Endodermal cell (in vitro differentiated cells): ENCODE results near the gene OSR1. TPM values are rescaled to one million over a fixed set of nuclear protein-coding genes. Genes with fewer than 3 reads are reported as not detected.

Experiments used
- DNase-seq: peaks from one replicate; pipeline ENCODE4 v3.0.0-alpha.2; 2017
- H3K27ac ChIP-seq: 2 replicates; pipeline ENCODE4 v1.5.1; 2013; ENCODE audit warnings: mild to moderate bottlenecking, low read depth, low read length, moderate library complexity
- H3K27me3 ChIP-seq: 2 replicates; pipeline ENCODE4 v1.6.1; 2013; ENCODE audit warnings: mild to moderate bottlenecking, low read length, moderate library complexity; ENCODE audit not compliant: insufficient read depth, control insufficient read depth, poor library complexity, severe bottlenecking
- H3K36me3 ChIP-seq: 2 replicates; pipeline ENCODE4 v1.7.0; 2013; ENCODE audit warnings: mild to moderate bottlenecking, low read length, moderate library complexity; ENCODE audit not compliant: control insufficient read depth, insufficient read depth
- H3K4me1 ChIP-seq: one replicate; pipeline ENCODE4 v1.7.0; 2013; ENCODE audit warnings: low read length; ENCODE audit not compliant: control insufficient read depth, insufficient read depth
- H3K4me3 ChIP-seq: 2 replicates; pipeline ENCODE4 v1.5.1; 2013; ENCODE audit warnings: mild to moderate bottlenecking, low read length, moderate library complexity
- H3K9ac ChIP-seq: 2 replicates; pipeline ENCODE4 v1.6.1; 2013; ENCODE audit warnings: mild to moderate bottlenecking, low read length, moderate library complexity; ENCODE audit not compliant: poor library complexity, severe bottlenecking; ENCODE audit errors: extremely low read depth
- H3K9me3 ChIP-seq: 2 replicates; pipeline ENCODE4 v1.6.1; 2013; ENCODE audit warnings: mild to moderate bottlenecking, low read length, moderate library complexity; ENCODE audit not compliant: control insufficient read depth
- H3K27ac Mint-ChIP-seq: 2 replicates; pipeline ENCODE4 v1.8.0; 2020; ENCODE audit warnings: mixed read lengths
- H3K27me3 Mint-ChIP-seq: 2 replicates; pipeline ENCODE4 v1.8.0; 2021; ENCODE audit warnings: mild to moderate bottlenecking, mixed read lengths; ENCODE audit not compliant: insufficient read depth
- H3K36me3 Mint-ChIP-seq: 2 replicates; pipeline ENCODE4 v1.8.0; 2020; ENCODE audit warnings: low read depth, mixed read lengths
- H3K4me1 Mint-ChIP-seq: 2 replicates; pipeline ENCODE4 v1.8.0; 2020; ENCODE audit warnings: mixed read lengths
- H3K4me3 Mint-ChIP-seq: 2 replicates; pipeline ENCODE4 v1.8.0; 2020; ENCODE audit warnings: mild to moderate bottlenecking, moderate library complexity, mixed read lengths
- H3K9me3 Mint-ChIP-seq: 2 replicates; pipeline ENCODE4 v1.8.0; 2020; ENCODE audit warnings: mild to moderate bottlenecking, mixed read lengths
- WGBS, 2 experiments: methylation state at CpG; one replicate each; pipeline versions ENCODE4 v1.1.5 to v1.1.7; 2013; ENCODE audit warnings: missing lambda C conversion rate in 2 of 2, mixed read lengths in 1 of 2; ENCODE audit not compliant: insufficient coverage in 1 of 2, insufficient read length in 1 of 2; 5-methylcytosine and 5-hydroxymethylcytosine counted together
- total RNA-seq, 2 donors: library from RNA; stranded (reverse); fragmentation: NEBNext Ultra II Directional in 1 of 2; extraction: Animal tissue kit (Norgen Biotek cat#: 25700) in 1 of 2; gene quantifications; 2 replicates in 1 of 2; 3 replicates in 1 of 2; pipeline ENCODE4 v1.2.1, GENCODE V29; 2021
- TF ChIP-seq, protein P1 (sequence below): fragments of 200-600 bp; sonication (generic); conservative IDR thresholded peaks from 2 replicates; pipeline ENCODE4 v1.5.0; 2021; ENCODE audit warnings: antibody characterized with exemption, mild to moderate bottlenecking

Gene OSR1
- total RNA-seq, 2 donors from 2014 or later: not detected

DNA sequence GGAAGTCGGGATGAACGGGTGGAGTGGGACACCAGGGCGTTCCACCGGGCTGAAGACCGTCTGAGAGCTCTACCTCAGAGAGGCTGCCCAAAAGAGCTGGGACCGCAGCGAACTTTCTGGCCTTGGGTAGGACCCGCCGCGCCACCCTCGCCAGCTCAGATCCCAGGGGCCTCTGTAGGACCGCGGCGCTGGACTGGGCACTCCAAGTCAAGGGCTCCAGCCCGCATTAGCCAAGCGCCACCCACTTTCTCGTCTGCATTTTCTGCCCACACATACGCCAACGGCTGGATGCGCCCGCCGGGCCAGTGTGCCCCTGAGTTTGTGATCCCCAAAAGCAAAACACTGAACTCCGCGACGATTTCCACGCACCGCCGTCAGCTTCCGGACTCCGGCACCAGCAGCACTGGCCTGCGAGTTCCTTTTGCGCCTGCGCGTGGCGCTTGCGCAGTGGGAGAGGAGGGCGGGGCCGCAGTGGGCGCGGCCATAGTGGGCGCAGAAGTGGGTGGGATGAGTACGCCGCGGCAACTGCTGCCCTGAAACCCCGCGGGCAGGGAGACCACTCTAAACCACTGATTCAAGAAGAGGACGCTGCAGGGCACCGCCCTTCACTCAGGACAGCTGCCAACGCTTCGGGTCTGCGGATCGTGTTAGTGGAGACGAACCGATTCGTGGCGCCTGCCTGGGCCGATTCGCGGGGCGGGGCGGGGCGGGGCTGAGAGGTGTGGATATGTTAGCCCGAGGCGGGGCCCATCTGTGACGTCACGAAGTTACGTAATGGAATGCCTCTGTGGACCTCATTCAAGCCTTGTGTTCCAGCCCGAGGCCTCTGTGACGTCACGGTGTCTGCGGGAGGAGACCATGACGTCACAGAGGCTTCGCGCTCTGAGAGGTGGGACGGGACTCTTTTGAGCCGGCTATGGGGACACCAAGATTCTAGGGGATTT is 10.5 kb downstream of the OSR1 start:
- peak overlapping the region; percentile 55 for H3K27ac ChIP-seq
- no peaks in the 10 kb centered on the region for H3K36me3 ChIP-seq
- H3K9ac ChIP-seq: peak overlapping the region; percentile 70
- Mint-ChIP-seq H3K27ac (peak overlapping the region; percentile 98), H3K9me3 (no peaks in the 10 kb centered on the region), H3K4me1 (peaks cover 8% of the 10 kb centered on the region), H3K36me3 (no peaks in the 10 kb centered on the region), H3K4me3 (peak overlapping the region; percentile 93), H3K27me3 (peaks cover 57% of the 10 kb centered on the region)
- TF ChIP-seq, protein P1, sequence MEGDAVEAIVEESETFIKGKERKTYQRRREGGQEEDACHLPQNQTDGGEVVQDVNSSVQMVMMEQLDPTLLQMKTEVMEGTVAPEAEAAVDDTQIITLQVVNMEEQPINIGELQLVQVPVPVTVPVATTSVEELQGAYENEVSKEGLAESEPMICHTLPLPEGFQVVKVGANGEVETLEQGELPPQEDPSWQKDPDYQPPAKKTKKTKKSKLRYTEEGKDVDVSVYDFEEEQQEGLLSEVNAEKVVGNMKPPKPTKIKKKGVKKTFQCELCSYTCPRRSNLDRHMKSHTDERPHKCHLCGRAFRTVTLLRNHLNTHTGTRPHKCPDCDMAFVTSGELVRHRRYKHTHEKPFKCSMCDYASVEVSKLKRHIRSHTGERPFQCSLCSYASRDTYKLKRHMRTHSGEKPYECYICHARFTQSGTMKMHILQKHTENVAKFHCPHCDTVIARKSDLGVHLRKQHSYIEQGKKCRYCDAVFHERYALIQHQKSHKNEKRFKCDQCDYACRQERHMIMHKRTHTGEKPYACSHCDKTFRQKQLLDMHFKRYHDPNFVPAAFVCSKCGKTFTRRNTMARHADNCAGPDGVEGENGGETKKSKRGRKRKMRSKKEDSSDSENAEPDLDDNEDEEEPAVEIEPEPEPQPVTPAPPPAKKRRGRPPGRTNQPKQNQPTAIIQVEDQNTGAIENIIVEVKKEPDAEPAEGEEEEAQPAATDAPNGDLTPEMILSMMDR: no peak
- whole genome bisulfite sequencing, 2 experiments: 3 to 8% methylated on average over 31 to 76 of the region's 76 CpGs
- peak overlapping the region; percentile 91 for H3K4me3 ChIP-seq
- peak; percentile 97 for DNase-seq
- H3K27me3 ChIP-seq: peaks cover 54% of the 10 kb centered on the region
- H3K4me1 ChIP-seq: peaks cover 3% of the 10 kb centered on the region
- H3K9me3 ChIP-seq: no peaks in the 10 kb centered on the region

DNA sequence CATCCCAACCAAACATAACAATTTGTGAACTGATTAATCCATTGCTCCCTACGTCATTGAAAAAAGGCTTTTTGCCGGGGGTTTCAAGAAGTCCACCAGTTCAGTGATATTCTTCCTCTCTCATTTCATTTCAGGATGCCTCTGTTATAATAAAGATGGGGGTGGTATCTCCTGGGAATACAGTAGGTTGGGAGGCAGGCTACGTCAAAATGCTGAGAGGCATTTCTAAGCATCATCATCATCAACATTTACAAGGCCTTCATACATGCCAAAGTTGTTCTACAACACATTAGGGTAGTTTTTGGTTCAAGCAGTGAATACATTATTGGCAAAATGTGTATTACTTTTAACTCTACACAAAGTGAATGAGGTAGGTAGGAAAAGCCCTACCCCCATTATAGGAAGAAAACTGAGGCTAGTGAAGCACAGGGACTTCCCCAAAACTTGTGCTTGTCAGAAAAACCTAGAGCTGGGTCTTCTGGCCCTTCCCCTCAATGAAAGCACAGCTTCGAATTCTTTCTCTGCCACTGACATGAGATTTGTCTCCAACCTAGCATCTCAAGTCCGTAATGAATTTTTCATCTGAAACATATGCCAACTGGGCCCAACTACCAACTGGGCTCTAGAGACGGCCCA is 11.3 kb downstream of the OSR1 start:
- H3K36me3 ChIP-seq: no peaks in the 10 kb centered on the region
- no peak overlapping the region for H3K27ac ChIP-seq
- peak overlapping the region; percentile 70 for H3K9ac ChIP-seq
- TF ChIP-seq, protein P1: no peak
- H3K27me3 Mint-ChIP-seq: peaks cover 49% of the 10 kb centered on the region
- WGBS, 2 experiments: 39 to 62% methylated on average over 3 to 6 of the region's 6 CpGs
- no peaks in the 10 kb centered on the region for H3K9me3 ChIP-seq
- H3K27ac Mint-ChIP-seq: peak overlapping the region; percentile 98
- no peaks in the 10 kb centered on the region for H3K9me3 Mint-ChIP-seq
- H3K4me1 ChIP-seq: peaks cover 3% of the 10 kb centered on the region
- DNase-seq: no peak
- H3K4me3 Mint-ChIP-seq: peak overlapping the region; percentile 93
- peak overlapping the region; percentile 91 for H3K4me3 ChIP-seq
- peaks cover 8% of the 10 kb centered on the region for H3K4me1 Mint-ChIP-seq
- H3K36me3 Mint-ChIP-seq: no peaks in the 10 kb centered on the region
- H3K27me3 ChIP-seq: peaks cover 46% of the 10 kb centered on the region

DNA sequence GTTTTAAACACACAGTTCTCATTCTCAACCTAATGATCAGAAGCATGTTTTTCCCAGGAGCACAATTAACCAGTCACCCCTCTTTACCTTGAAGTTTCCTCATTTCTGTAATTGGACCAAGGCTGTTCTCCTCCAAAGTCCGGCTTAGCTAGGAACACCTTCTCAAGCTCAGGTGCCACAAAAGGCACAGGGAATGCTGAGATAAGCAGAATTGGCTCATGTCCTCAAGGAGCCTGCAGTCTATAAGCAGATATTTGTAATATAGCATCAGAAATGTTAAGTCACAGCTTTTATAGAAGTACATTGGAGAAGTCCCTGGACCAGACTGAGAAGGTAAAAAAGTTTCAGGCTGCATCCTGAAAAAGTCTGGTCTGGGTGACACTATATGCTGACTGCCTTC is 20.7 kb downstream of the OSR1 start:
- 91 to 100% methylated on average over 1 of the region's 1 CpG for WGBS, 2 experiments
- Histone ChIP-seq H3K9me3 (no peaks in the 10 kb centered on the region), H3K27ac (no peak overlapping the region), H3K27me3 (no peaks in the 10 kb centered on the region), H3K4me3 (no peak overlapping the region), H3K4me1 (no peaks in the 10 kb centered on the region), H3K9ac (no peak overlapping the region), H3K36me3 (no peaks in the 10 kb centered on the region)
- peaks cover 1% of the 10 kb centered on the region for H3K27me3 Mint-ChIP-seq
- H3K4me1 Mint-ChIP-seq: no peaks in the 10 kb centered on the region
- TF ChIP-seq, protein P1: no peak
- no peak for DNase-seq
- no peak overlapping the region for H3K27ac Mint-ChIP-seq
- H3K9me3 Mint-ChIP-seq: no peaks in the 10 kb centered on the region
- no peaks in the 10 kb centered on the region for H3K36me3 Mint-ChIP-seq
- no peak overlapping the region for H3K4me3 Mint-ChIP-seq
